Measurements from ENCODE around the gene SLC24A1. TPM values are rescaled to one million over a fixed set of nuclear protein-coding genes. Genes with fewer than 3 reads are reported as not detected.
A peak's percentile ranks its signal among the peaks of the same experiment; 100 is the strongest.

Gene SLC24A1
- total RNA-seq: 10 to 100 TPM in 1 of 4 donors, 1 to 10 TPM in 3; 5.8 to 11.5 (median 7.6) TPM

DNA sequence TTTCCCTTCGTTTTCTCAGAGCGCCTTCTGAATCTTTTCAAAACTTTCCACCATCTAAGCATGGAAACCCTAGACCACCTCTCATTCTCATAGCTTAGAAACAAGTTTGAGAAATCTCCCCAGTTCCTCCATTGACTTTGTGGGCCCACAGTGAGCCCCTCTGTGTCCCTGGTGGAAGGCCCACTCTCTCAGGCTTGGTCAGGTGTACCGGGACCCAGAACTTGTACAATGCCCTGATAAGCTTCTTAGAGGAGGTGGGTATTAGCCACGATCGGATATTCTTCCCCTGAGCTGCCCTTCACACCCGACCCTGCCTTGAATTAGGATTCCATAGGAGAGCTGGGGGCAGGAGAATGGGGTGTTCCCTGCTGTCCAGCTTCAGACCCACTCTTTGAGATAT lies at the start of gene SLC24A1:
SLC24A1 (plus strand) TSS at position 301 of the 400 bp plus-strand sequence. CDS start 2,143 bp downstream, outside the sequence.
- TF ChIP-seq, protein P1, sequence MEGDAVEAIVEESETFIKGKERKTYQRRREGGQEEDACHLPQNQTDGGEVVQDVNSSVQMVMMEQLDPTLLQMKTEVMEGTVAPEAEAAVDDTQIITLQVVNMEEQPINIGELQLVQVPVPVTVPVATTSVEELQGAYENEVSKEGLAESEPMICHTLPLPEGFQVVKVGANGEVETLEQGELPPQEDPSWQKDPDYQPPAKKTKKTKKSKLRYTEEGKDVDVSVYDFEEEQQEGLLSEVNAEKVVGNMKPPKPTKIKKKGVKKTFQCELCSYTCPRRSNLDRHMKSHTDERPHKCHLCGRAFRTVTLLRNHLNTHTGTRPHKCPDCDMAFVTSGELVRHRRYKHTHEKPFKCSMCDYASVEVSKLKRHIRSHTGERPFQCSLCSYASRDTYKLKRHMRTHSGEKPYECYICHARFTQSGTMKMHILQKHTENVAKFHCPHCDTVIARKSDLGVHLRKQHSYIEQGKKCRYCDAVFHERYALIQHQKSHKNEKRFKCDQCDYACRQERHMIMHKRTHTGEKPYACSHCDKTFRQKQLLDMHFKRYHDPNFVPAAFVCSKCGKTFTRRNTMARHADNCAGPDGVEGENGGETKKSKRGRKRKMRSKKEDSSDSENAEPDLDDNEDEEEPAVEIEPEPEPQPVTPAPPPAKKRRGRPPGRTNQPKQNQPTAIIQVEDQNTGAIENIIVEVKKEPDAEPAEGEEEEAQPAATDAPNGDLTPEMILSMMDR (IDR thresholded peaks at IDR 0.05): no peak
- DNase-seq (ENCODE audit: low spot score) (no peak), ATAC-seq (ENCODE audit: low FRiP score) (no peak)

DNA sequence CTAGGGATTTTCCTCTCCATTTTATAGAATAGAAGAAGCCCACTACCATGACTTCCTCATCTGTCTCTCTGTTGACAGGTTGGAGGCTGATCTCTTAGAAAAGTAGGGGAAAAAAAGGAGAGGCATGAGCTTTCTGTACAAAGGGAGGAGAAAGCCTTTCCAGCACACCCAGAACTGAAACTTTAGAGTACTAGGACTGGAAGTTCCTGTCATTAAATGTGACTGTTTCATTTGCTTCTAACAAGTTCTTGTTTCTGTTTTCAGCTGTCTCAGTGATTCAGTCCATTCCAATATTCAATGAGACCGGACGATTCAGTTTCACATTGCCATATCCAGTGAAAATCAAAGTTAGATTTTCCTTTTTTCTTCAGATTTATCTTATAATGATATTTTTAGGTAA lies 49.8 kb upstream of the SLC24A1 start:
- no peak for DNase-seq (ENCODE audit: low spot score)
- TF ChIP-seq, protein P1 (IDR thresholded peaks at IDR 0.05): no peak

DNA sequence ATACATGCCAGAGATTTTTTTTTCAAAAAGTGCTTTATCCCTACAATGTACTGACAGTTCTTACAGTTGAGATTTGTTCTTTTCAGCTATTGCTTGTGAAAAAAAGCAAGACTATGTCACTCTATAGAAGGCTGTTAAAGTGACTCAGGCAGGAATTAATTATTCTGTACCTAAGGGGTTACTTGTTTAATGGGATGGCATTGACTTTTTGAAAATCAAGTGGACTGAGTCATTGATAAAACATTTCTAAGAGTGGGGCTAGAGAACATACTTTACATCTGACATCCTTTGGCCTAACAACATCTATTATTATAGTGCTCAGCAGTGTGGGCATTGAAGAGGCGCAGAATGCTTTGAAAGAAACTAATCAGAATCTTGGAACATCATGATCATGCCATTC lies 45.1 kb upstream of the SLC24A1 start:
- DNase-seq (ENCODE audit: low spot score) (no peak), ATAC-seq (ENCODE audit: low FRiP score) (peak; percentile 23)
- TF ChIP-seq, protein P1 (IDR thresholded peaks at IDR 0.05): no peak

More for the DNA sequence above, 49.8 kb upstream of the SLC24A1 start:
- no peak for ATAC-seq (ENCODE audit: low FRiP score)

DNA sequence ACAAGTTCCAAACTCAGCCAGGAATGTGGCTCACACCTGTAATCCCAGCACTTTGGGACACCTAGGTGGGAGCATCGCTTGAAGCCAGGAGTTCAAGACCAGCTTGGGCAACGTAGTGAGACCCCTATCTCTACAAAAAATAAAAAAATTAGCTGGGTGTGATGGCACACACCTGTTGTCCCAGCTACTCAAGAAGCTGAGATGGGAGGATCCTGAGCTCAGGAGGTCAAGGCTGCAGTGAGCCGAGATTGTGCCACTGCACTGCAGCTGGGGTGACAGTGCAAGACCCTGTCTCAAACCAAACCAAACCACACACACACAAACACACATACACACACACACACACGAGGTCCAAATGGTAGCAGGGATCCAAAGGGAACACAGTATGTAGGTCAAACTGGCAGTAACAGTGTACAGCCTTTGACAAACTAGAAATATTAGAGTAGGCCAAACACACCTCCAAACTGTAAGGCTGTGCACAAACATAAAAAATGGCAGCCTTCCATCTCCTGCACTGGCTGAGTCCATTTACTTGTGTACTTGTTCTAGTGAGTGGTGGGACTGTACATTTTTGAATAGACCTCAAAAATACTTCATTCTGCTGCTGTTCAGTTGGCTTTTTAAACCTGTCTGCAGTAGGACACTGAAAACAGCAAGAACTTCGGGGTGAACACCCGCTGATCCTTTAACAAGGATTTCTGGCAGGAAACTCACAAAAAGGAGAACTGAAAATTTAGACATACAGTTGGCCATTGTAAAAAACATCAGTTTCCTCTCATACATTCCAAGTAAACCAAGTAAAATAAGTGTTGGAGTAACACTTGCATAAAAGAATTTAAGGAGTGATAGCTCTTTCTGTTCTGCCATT lies 44.4 kb upstream of the SLC24A1 start:
- no peak for ATAC-seq (ENCODE audit: low FRiP score)
- TF ChIP-seq, protein P1 (IDR thresholded peaks at IDR 0.05): no peak
- DNase-seq (ENCODE audit: low spot score): no peak

DNA sequence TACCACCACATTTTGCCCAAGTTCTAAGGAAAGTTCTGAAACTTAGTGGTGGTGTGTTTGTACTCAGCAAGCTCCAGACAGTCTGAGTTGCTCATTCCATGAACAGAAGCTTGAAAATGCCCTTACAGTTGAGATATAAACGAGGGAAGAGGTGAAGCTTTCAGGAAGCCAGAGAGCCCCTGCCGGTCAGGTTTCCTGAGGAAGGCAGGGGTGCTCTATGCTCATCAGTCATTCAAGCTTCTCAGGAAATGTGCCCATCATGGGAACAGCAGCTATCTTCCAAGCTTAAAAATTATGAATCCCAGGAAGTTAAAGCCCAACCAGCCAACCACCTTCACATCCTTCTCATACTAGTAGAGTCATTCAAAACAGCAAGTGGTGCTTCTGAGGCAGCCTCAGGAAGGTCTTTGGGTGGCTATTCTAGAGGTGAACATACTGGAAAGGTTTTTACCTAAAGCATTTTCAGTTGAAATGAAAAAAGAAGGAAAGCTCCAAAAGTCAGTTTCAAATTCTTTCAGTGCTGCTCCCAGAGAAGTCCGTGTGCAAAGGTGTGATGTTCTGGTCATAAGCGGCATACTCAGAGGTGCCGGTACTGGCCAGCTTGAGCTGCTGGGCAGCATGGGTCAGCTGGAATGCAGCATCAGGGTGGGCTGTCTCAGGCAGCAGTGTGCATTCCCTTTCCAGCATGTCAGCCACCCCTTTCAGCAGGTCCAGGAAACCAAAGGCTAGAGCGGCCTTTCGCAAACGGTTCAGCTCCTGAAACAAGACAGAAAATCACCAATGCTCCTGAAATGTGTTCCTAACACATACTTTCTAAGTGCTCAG lies 42.6 kb upstream of the SLC24A1 start:
- DNase-seq (ENCODE audit: low spot score) (no peak), ATAC-seq (ENCODE audit: low FRiP score) (no peak)
- TF ChIP-seq, protein P1 (IDR thresholded peaks at IDR 0.05): no peak

DNA sequence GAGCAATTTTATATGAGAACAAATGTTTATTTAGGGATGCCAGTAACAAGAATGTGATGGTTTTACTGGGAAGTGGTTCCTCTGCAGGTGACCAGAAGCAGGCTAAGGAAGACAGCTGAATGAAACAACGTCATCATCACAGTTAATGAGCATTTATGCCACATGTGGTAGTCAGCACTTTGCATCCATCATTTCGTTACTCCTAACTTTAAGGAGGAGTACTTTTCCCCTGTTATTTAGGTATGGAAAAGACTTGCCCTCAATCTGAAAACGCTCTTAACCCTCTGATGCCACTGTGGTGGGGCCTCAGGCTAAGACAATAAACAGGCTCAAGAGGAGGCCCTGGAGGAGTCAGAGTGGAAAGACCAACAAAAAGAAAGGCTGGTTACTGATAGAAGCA lies 42.0 kb upstream of the SLC24A1 start:
- ATAC-seq (ENCODE audit: low FRiP score) (no peak), DNase-seq (ENCODE audit: low spot score) (no peak)
- TF ChIP-seq, protein P1 (IDR thresholded peaks at IDR 0.05): no peak

Data from omental fat pad (tissue), 4 donors.